ENCODE results near the gene JCAD.

DNA sequence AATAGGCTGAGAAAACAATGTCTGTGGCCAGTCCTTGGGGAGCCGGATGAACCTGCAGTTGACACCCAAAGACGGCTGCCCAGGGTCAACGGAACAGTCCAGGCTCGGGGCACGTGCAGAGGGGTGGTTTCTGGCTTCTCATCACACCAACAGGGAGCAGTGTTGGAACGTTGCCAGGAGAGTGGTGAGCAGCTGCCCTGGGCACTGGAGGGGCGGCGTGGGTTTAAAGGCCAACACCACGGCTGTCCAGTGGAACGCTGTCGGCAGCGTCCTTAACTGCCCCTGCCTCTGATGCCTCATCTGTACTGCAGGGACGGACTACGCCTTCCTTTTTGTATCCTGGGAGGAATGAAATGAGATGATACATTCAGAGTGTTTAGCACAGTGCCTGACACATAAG, 19.8 kb downstream of the JCAD start:
- TF ChIP-seq, protein P1, sequence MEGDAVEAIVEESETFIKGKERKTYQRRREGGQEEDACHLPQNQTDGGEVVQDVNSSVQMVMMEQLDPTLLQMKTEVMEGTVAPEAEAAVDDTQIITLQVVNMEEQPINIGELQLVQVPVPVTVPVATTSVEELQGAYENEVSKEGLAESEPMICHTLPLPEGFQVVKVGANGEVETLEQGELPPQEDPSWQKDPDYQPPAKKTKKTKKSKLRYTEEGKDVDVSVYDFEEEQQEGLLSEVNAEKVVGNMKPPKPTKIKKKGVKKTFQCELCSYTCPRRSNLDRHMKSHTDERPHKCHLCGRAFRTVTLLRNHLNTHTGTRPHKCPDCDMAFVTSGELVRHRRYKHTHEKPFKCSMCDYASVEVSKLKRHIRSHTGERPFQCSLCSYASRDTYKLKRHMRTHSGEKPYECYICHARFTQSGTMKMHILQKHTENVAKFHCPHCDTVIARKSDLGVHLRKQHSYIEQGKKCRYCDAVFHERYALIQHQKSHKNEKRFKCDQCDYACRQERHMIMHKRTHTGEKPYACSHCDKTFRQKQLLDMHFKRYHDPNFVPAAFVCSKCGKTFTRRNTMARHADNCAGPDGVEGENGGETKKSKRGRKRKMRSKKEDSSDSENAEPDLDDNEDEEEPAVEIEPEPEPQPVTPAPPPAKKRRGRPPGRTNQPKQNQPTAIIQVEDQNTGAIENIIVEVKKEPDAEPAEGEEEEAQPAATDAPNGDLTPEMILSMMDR (IDR thresholded peaks at IDR 0.05): no peak
- TF ChIP-seq POLR2A (IDR thresholded peaks at IDR 0.05): no peak
